GM19193 (cell line): Measurements from ENCODE around the gene VAV2.

ENCODE experiments used
- POLR2A ChIP-seq: IDR thresholded peaks from 4 replicates; pipeline ENCODE4 v1.6.1; 2011; ENCODE audit not compliant: insufficient read depth, insufficient read length; ENCODE audit errors: extremely low read depth

VAV2 gene

DNA sequence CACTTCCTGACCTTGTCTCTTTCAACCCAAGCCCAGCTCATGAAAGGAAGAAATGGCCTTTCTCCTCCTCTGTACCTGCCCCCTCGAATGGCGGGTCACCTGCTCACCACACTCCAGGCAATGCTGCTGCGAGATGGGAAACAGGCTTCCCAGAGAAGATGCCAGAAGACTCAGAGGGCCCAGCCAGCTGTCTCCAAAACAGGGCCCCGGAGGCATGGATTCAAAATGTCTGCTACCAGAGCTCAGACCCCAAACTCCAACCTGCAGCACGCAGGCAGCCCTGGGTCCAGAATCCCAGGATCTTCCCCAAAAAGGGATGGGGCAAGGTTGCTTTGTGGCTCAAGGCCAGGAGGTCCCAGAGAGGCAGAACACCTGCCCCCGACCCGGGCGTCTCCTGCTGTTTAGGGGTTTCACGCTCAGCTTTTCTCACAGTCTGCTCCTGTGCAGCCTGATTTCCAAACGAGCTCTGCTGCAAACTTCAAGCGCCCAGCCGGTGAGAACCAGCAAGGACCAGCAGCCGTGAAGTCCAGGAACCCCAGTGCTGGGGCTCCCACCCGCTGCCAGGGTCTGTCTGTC lies 42.5 kb downstream of the VAV2 start:
- no peak for TF ChIP-seq POLR2A

- TF ChIP-seq POLR2A = no peak
Measured at GRCh38 chr9:133948561-133949485, 43.3 kb downstream of the VAV2 start.

GRCh38 chr9:133948131-133948530 lies 44.0 kb downstream of the VAV2 start:
- TF ChIP-seq POLR2A = no peak

- no peak for TF ChIP-seq POLR2A
Measured at GRCh38 chr9:133946840-133947486, 45.2 kb downstream of the VAV2 start.

DNA sequence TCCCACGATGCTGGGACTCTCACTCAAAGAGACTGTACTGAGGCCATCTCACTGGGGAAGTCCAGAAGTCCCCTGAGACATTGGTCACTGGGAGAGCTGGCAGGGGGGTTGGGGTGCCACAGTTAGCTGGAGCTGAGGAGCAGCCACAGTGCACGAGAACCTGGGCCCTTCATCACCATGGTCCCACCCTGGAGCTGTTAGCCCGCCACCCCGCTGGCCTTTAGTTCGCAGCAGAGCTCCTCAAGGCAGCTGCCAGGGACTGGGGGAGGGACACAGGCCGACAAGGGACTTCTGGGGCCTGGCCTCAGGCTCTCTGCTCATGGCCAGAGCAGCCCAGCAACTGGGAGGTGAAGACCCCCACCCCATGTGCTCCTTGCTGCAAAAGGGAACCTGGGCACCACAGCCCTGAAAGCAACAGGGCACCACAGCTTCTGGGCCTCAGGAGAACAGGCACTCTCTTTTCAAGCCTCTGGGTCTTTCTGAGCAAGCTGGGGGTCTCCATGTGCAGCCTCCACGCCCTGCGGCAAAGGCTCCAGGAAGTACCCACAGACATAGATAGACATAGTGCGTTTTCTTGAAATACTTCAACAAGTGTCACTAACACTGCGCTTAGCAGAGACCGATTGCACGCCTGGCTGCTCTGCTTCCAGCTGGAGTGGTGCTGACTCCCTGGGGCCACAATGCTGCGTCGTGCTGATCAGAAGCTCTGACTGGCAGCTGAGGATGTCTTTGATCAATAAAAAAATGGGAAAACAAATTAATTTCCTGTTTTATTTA lies 46.0 kb downstream of the VAV2 start:
- no peak for TF ChIP-seq POLR2A

GRCh38 chr9:133945314-133945975 lies 46.7 kb downstream of the VAV2 start:
- peak; percentile 46 for TF ChIP-seq POLR2A

DNA sequence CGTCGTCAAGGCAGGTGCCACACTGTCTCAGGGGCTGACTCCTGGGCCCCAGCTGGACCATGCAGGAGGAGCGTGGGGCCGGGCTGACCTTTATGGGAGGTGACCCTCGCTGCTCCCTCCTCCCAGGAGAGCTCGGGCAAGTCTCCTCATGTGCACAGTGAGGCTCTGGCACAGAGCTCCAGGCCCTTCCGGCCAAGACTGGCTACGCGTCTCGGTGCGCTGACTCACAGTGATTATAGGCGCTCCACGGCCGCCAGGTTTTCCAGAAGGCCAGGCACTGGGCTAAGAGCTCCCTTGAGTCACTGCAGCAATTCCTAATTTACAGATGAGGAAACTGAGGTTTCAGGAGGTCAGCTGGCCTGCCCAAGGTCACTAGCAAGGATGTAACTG lies 47.4 kb downstream of the VAV2 start:
- TF ChIP-seq POLR2A = no peak

- no peak for TF ChIP-seq POLR2A
Measured at GRCh38 chr9:133943781-133944745, 48.1 kb downstream of the VAV2 start.

DNA sequence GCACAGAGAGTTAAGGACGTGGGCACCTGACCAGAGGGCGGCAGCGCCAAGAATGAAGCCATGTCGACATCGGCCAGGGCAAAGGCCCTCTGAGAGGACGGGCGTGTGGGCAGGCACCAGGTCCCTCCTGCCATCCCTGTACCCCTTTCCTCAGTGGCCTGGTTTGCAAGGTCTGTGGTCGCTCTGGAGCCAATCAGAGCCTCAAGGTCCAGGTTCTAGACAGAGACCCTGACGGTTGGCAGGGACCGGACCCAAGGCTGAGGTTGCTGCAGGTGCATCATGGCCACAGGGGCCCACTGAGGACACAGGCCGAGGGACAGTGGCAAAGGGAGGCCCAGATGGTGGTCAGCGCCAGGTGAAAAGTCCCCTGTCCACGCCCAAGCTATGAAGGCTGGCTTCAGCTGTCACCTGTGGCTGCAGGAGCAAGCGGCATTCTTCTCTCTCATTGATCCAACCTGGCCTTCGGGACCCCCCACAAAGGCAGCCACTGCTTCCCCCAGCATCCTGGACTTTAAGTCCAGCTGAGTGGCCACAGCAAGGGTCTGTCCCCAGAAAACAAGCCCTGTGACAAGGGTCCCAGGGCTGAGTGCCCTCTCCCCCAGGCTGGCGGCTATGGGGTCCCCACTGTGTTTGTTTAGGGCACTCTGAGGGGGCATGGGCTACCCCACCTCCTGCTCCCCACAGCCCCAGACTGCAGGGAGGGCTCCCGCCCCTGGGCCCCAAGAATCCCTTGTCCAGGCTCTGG lies 48.9 kb downstream of the VAV2 start:
- TF ChIP-seq POLR2A = no peak

DNA sequence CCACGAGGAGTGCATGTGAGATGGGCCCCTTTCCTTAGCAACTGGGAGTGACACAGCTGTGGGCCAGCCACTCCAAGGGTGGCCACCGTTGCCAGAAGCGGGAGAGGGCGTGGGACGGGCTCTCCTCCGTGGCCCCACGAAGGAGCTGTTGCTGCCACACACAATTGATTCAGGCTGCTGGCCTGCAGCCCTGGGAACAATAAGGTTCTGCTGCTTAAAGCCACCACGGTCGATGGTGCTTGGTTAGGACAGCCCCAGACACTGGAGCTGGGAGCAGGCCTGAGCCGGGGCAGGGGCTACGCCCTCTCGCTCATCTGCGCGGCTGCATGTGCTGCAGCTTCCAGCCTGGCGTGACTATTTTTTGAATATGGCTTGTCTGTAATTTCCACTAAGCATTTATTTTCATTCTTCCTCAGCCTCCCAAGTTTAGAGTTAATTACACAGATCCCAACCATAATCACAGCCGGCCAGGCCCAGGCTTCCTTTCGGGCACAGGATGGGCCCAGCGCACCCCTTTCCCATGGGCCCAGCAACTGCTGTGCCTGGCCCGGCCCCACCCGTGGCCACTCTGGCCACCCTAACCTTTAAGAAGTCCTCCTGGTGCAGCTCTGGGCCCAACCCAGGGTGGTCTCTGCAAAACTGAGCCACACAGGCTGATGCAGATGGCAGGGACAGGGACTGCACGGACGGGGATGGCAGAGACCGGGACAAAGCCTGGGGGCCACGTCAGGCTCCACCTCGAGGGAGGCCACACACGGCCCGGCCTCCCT lies 49.7 kb downstream of the VAV2 start:
- no peak for TF ChIP-seq POLR2A

DNA sequence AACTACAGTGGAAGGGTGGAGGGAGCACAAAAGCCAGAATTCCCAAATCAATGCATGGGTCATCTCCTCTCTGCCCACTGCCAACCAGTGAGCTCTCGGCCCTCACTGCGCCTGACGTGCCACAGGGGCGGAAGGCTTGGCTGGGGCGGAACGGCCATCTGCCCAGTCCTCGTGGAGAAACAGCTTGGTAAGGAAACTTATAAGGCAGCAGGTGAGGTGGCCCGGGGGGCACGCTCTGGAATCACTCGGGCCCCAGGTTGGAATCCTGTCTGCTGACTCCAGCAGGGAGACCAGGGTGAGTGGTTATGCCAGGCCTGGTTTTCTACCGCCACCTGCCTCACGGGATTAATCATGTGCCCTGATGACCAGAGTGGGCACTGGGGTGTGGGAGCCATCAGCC lies 52.3 kb downstream of the VAV2 start:
- TF ChIP-seq POLR2A = no peak

DNA sequence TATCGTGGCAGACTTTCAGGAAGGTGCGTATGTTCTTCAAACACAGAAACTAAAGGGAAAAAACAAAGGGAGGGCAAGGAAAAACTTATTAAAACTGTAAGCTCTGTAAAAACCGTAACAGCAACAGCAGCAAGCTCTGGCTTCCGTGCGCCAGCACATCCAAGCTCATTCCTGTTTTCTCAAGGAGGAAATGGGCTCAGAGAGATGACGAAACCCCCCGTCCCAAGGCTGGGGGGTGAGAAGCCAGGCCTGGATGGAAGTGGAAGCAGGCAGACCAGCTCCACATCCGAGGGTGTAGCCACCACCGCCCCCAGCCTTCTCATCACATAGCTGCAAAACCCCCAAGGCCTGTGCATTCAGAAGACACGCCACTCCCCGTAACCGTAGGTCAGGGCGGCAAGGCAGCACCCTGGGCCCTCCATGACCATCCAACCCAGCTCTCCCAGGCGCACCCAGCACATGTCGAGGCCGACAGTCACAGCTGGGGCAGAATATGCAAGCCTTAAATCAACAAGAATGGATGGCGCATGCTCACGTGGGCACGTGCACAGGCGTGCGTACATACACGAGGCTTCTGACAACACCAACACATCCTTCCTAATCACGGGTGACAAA lies 52.8 kb downstream of the VAV2 start:
- TF ChIP-seq POLR2A = no peak

GRCh38 chr9:133938753-133939152 lies 53.4 kb downstream of the VAV2 start:
- no peak for TF ChIP-seq POLR2A
